GM23248 (cell line): Measurements from ENCODE around the gene SLC6A18. TPM values are rescaled to one million over a fixed set of nuclear protein-coding genes. Genes with fewer than 3 reads are reported as not detected.

Experiments used
- DNase-seq: peaks from one replicate; pipeline ENCODE4 v3.0.0-alpha.2; 2015
- H2AFZ ChIP-seq: fragments of 200-600 bp; sonication (generic); 2 replicates; pipeline ENCODE4 v1.6.1; 2016; ENCODE audit warnings: antibody characterized with exemption
- H3F3A ChIP-seq: fragments of 200-600 bp; sonication (generic); 2 replicates; pipeline ENCODE4 v1.6.1; 2016; ENCODE audit warnings: mild to moderate bottlenecking, antibody characterized with exemption, mixed run types; ENCODE audit not compliant: insufficient read depth
- H3K27ac ChIP-seq: fragments of 200-600 bp; sonication (generic); 2 replicates; pipeline ENCODE4 v1.5.1; 2016; ENCODE audit warnings: mild to moderate bottlenecking
- H3K27me3 ChIP-seq: fragments of 200-600 bp; sonication (generic); replicated peaks from 2 replicates; pipeline ENCODE4 v1.6.1; 2016; ENCODE audit warnings: mild to moderate bottlenecking; ENCODE audit not compliant: insufficient read depth
- H3K36me3 ChIP-seq: fragments of 200-600 bp; sonication (generic); 2 replicates; pipeline ENCODE4 v1.6.1; 2016; ENCODE audit warnings: low read depth, mild to moderate bottlenecking
- H3K4me1 ChIP-seq: fragments of 200-600 bp; sonication (generic); 2 replicates; pipeline ENCODE4 v1.6.1; 2016; ENCODE audit warnings: mild to moderate bottlenecking; ENCODE audit not compliant: insufficient read depth
- H3K4me2 ChIP-seq: fragments of 200-600 bp; sonication (generic); one replicate; pipeline ENCODE4 v1.6.1; 2016; ENCODE audit warnings: mild to moderate bottlenecking; ENCODE audit not compliant: unreplicated experiment
- H3K4me3 ChIP-seq: fragments of 200-600 bp; sonication (generic); 2 replicates; pipeline ENCODE4 v1.5.1; 2016; ENCODE audit warnings: mild to moderate bottlenecking
- H3K79me2 ChIP-seq: fragments of 200-600 bp; sonication (generic); 2 replicates; pipeline ENCODE4 v1.6.1; 2016; ENCODE audit warnings: mild to moderate bottlenecking; ENCODE audit not compliant: insufficient read depth
- H3K9ac ChIP-seq: fragments of 200-600 bp; sonication (generic); 2 replicates; pipeline ENCODE4 v1.6.1; 2016; ENCODE audit warnings: mild to moderate bottlenecking
- H3K9me2 ChIP-seq: fragments of 200-600 bp; sonication (generic); 2 replicates; pipeline ENCODE4 v1.6.1; 2016; ENCODE audit warnings: mixed run types, mild to moderate bottlenecking, moderate library complexity; ENCODE audit not compliant: insufficient read depth
- H3K9me3 ChIP-seq: fragments of 200-600 bp; sonication (generic); one replicate; pipeline ENCODE4 v1.6.1; 2017; ENCODE audit warnings: low read depth
- H4K20me1 ChIP-seq: fragments of 200-600 bp; sonication (generic); 2 replicates; pipeline ENCODE4 v1.6.0; 2016; ENCODE audit not compliant: insufficient read depth
- EZH2 ChIP-seq: fragments of 200-600 bp; sonication (generic); IDR thresholded peaks from 2 replicates; pipeline ENCODE4 v1.6.1; 2018; ENCODE audit warnings: antibody characterized with exemption, mild to moderate bottlenecking; ENCODE audit not compliant: insufficient read depth, poor library complexity, severe bottlenecking
- EZH2phosphoT487 ChIP-seq: fragments of 200-600 bp; sonication (generic); IDR thresholded peaks from 2 replicates; pipeline ENCODE4 v1.6.1; 2018; ENCODE audit warnings: antibody characterized with exemption, moderate library complexity, mild to moderate bottlenecking, low read depth; ENCODE audit not compliant: insufficient read depth
- WGBS, 2 experiments: methylation state at CpG; one replicate each; pipeline ENCODE4 v1.1.6; 2015 to 2017; ENCODE audit warnings: low lambda C conversion rate in 2 of 2, low coverage in 1 of 2; ENCODE audit errors: missing lambda C conversion rate in 2 of 2; 5-methylcytosine and 5-hydroxymethylcytosine counted together
- in situ Hi-C: fragments of 300-500 bp; cut with MboI; formaldehyde crosslinking; loops from 2 replicates; pipeline ENCODE4 v1.15.0; 2020
- polyA plus RNA-seq: library from polyadenylated mRNA; unstranded; fragments of >200 nt; fragmentation: Nextera tagmentation; extraction: Ambion mirVana; gene quantifications from 2 replicates; pipeline ENCODE4 v1.2.1, GENCODE V29; 2016
- total RNA-seq: library from RNA; depleted of rRNA; stranded (reverse); fragments of >200 nt; shearing (Covaris generic); gene quantifications from 2 replicates; pipeline ENCODE4 v1.2.3, GENCODE V29; 2014

SLC6A18 gene
- total and polyA plus RNA-seq, 2 experiments from 2014 or later, result not detected

DNA sequence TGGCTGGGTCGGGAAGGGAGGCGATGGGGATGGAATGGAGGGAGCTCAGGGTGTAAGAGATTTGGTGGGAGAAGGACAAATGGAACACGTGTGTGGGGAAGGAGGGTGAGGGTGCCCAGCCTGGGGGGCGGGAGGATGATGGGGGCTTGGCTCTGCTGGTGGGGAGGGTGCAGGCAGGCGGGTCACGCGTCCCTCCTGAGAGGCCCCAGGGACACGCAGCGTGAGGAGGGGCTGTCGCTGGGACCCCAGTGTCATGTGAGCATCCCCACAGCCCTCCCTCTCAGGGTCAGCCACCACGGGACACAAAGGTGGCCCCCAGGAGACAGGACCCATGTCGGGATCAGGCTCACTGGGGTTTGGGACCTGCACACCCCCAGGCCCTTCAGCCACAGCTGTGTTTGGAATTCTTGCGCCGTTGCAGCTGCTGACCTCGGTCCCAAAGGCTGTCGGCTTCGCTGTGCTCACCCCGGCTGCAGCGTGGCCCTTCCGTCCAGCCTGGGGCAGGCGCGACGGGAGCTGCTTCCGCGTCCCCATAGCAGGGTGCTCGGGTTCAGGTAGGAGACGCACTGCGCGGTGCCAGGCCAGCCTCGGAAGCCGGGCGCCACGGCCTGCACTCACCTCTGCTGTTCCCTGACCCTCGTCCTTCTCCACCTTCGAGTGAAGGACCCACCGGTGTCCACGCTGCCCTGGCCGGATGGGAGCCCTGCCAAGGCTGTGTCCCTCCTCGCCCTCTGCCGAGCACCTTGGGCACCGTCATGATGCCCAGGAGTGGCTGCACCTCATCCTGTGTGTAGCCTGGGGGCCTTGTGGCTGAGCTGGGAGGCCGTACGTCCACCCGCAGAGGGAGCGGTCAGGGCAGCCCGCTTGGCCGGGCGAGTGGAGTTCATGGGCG lies 18.4 kb upstream of the SLC6A18 start:
- no peak overlapping the region for H3K4me2 ChIP-seq
- no peaks in the 10 kb centered on the region for H3K9me3 ChIP-seq
- H3F3A ChIP-seq, result no peaks in the 10 kb centered on the region
- H3K4me3 ChIP-seq, result no peak overlapping the region
- H3K9ac ChIP-seq, result no peak overlapping the region
- H3K9me2 ChIP-seq, result no peaks in the 10 kb centered on the region
- no peak overlapping the region for H2AFZ ChIP-seq
- TF ChIP-seq EZH2phosphoT487 (no peak), EZH2 (no peak)
- no peak overlapping the region for H3K27ac ChIP-seq
- peaks cover 14% of the 10 kb centered on the region for H3K27me3 ChIP-seq
- no peaks in the 10 kb centered on the region for H3K79me2 ChIP-seq
- no peaks in the 10 kb centered on the region for H3K36me3 ChIP-seq
- DNase-seq, result no peak
- in situ Hi-C loops, result no loop called here
- no peaks in the 10 kb centered on the region for H4K20me1 ChIP-seq
- 60 to 63% methylated on average over 40 to 49 of the region's 49 CpGs for WGBS, 2 experiments
- no peaks in the 10 kb centered on the region for H3K4me1 ChIP-seq

DNA sequence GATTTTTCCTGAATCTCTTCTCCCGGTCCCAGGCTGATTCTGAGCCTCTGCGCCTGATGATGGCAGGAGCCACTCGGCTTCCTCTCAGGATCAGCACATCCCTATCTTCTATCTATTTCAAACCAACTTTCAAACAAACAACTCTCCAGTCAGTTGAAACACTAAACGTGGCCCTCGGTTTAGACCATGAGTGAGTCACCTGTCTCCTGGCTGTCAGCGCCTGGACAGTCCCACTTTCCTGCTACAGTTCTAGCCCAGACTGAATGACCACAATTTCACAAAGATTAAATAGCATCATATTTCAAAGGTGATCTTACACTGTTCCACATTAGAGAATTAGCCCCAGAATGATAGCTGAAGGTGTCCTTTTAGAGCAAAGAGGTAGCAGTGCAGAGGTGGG lies 17.6 kb upstream of the SLC6A18 start:
- Histone ChIP-seq H4K20me1 (no peaks in the 10 kb centered on the region), H2AFZ (no peak overlapping the region), H3K36me3 (no peaks in the 10 kb centered on the region), H3K9ac (no peak overlapping the region), H3K4me1 (no peaks in the 10 kb centered on the region), H3K4me3 (no peak overlapping the region), H3F3A (no peaks in the 10 kb centered on the region), H3K27ac (no peak overlapping the region), H3K27me3 (peaks cover 14% of the 10 kb centered on the region), H3K79me2 (no peaks in the 10 kb centered on the region), H3K4me2 (no peak overlapping the region), H3K9me3 (no peaks in the 10 kb centered on the region), H3K9me2 (no peaks in the 10 kb centered on the region)
- TF ChIP-seq EZH2, result no peak
- TF ChIP-seq EZH2phosphoT487, result no peak
- in situ Hi-C loops, result no loop called here
- DNase-seq, result no peak
- 47 to 49% methylated on average over 6 of the region's 6 CpGs for WGBS, 2 experiments

DNA sequence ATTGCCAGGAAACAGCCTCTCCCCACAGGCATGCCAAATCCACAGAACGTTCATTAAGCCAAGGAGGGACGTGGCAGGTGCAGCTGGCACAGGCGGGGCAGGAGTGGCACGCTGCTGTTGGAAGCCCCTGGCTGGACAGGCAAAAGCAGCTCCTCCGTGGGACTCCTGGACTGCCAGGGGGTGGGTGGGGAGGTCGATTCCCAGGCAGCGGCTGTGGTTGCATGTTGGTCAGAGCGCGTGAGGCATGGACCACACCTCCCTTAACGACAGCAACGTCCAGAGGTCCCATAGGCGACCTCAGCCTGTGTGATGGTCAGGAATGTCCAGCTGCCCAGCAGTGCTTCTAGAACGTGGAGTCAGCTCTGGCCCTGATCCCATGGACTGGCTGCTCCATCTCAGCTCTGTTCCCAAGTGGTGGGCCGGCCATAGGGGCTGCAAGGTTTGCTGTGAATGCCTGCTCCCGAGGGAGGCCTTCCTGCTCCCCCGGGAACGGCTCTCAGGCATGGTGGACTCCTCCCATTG lies 16.9 kb upstream of the SLC6A18 start:
- in situ Hi-C loops, result no loop called here
- no peak overlapping the region for H3K4me3 ChIP-seq
- no peak overlapping the region for H3K9ac ChIP-seq
- no peaks in the 10 kb centered on the region for H3F3A ChIP-seq
- peaks cover 14% of the 10 kb centered on the region for H3K27me3 ChIP-seq
- H4K20me1 ChIP-seq, result no peaks in the 10 kb centered on the region
- no peaks in the 10 kb centered on the region for H3K4me1 ChIP-seq
- DNase-seq, result no peak
- no peaks in the 10 kb centered on the region for H3K36me3 ChIP-seq
- H3K79me2 ChIP-seq, result no peaks in the 10 kb centered on the region
- no peak overlapping the region for H3K27ac ChIP-seq
- no peak overlapping the region for H2AFZ ChIP-seq
- TF ChIP-seq EZH2, result no peak
- no peak for TF ChIP-seq EZH2phosphoT487
- no peaks in the 10 kb centered on the region for H3K9me3 ChIP-seq
- no peaks in the 10 kb centered on the region for H3K9me2 ChIP-seq
- H3K4me2 ChIP-seq, result no peak overlapping the region
- WGBS, 2 experiments, result 24 to 32% methylated on average over 14 to 16 of the region's 17 CpGs

DNA sequence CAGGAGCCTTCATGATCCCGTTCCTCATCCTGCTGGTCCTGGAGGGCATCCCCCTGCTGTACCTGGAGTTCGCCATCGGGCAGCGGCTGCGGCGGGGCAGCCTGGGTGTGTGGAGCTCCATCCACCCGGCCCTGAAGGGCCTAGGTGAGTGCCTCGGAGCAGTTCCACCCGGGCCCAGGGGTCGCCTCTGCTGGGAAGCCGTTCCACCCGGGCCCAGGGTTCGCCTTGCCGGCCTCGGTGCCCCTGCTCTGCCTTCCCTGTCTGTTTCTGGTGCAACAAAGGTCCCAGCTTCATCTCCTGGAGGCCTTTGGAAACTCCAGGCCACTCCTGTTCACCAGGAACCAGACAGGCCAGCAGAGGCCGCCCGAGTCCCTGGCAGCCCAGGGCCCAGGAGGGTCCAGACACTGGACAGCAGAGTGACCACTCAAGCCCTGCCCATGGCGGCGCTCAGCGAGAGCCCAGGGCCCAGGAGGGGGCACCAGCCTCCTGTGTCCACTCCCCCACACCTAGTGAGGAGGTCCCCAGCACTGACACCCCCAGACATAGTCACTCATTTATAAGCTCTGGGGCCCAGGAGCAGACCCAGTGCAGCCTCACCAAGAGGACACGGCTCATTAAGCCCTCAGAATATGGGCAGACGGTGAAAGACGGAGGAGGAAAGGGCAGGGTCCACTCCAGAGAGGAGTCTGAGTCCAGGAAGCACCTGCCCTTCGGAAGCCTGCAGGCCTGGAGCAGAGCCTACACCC lies 16.3 kb upstream of the SLC6A18 start:
- 55 to 56% methylated on average over 22 to 24 of the region's 24 CpGs for WGBS, 2 experiments
- Histone ChIP-seq H3K4me1 (no peaks in the 10 kb centered on the region), H3K4me3 (no peak overlapping the region), H3K9me3 (no peaks in the 10 kb centered on the region), H3F3A (no peaks in the 10 kb centered on the region), H2AFZ (no peak overlapping the region), H3K27ac (no peak overlapping the region), H3K9ac (no peak overlapping the region), H3K9me2 (no peaks in the 10 kb centered on the region), H3K79me2 (no peaks in the 10 kb centered on the region), H4K20me1 (no peaks in the 10 kb centered on the region), H3K4me2 (no peak overlapping the region), H3K27me3 (peaks cover 14% of the 10 kb centered on the region), H3K36me3 (no peaks in the 10 kb centered on the region)
- in situ Hi-C loops, result no loop called here
- DNase-seq, result peak; percentile 25
- TF ChIP-seq EZH2, result no peak
- TF ChIP-seq EZH2phosphoT487, result no peak
